GM19452 (cell line): ENCODE results near the gene MEP1A.
"Not testable (repeated sequence)": the region's sequence is repeated elsewhere in the genome, so short reads cannot be mapped to it uniquely, and the experiment has no call there.

Experiments
- ATAC-seq: cut with Tn5 transposase; IDR thresholded peaks from one replicate; pipeline ENCODE4 v1.9.1; 2021; ENCODE audit not compliant: unreplicated experiment

Gene MEP1A

GRCh38 chr6:46793138-46793537 is at the start of gene MEP1A:
MEP1A (plus strand) TSS chr6:46793389; CDS start chr6:46793399, 10 bp downstream.
- no peak for ATAC-seq

GRCh38 chr6:46743425-46744158 is 49.6 kb upstream of the MEP1A start:
- no peak for ATAC-seq

- ATAC-seq = not testable (repeated sequence)
Measured at GRCh38 chr6:46744159-46744725, 48.9 kb upstream of the MEP1A start.

- ATAC-seq = no peak
Measured at GRCh38 chr6:46745973-46746372, 47.2 kb upstream of the MEP1A start.

GRCh38 chr6:46746696-46747095 is 46.5 kb upstream of the MEP1A start, which contains the start of gene ANKRD66:
ANKRD66 (plus strand) TSS chr6:46746933; CDS start chr6:46751949, 5,016 bp downstream.
- no peak for ATAC-seq

GRCh38 chr6:46748940-46749503 is 44.2 kb upstream of the MEP1A start:
- no peak for ATAC-seq

GRCh38 chr6:46749731-46750130 is 43.5 kb upstream of the MEP1A start:
- ATAC-seq = no peak

- ATAC-seq = no peak
Measured at GRCh38 chr6:46751658-46752057, 41.5 kb upstream of the MEP1A start.

GRCh38 chr6:46755865-46756264 is 37.3 kb upstream of the MEP1A start:
- ATAC-seq = no peak

GRCh38 chr6:46756469-46757213 is 36.5 kb upstream of the MEP1A start:
- ATAC-seq = no peak

- ATAC-seq = no peak
Measured at GRCh38 chr6:46757214-46757596, 36.0 kb upstream of the MEP1A start.

GRCh38 chr6:46758960-46759753 is 34.0 kb upstream of the MEP1A start:
- ATAC-seq = no peak

GRCh38 chr6:46760925-46761324 is 32.3 kb upstream of the MEP1A start:
- ATAC-seq = no peak

GRCh38 chr6:46763466-46763865 is 29.7 kb upstream of the MEP1A start:
- no peak for ATAC-seq

GRCh38 chr6:46764280-46764679 is 28.9 kb upstream of the MEP1A start:
- not testable (repeated sequence) for ATAC-seq

- ATAC-seq = no peak
Measured at GRCh38 chr6:46764961-46765360, 28.2 kb upstream of the MEP1A start.

- no peak for ATAC-seq
Measured at GRCh38 chr6:46772016-46772415, 21.2 kb upstream of the MEP1A start.

- ATAC-seq = no peak
Measured at GRCh38 chr6:46772762-46773161, 20.4 kb upstream of the MEP1A start.

- no peak for ATAC-seq
Measured at GRCh38 chr6:46773201-46773855, 19.9 kb upstream of the MEP1A start.

GRCh38 chr6:46774736-46775135 is 18.5 kb upstream of the MEP1A start:
- not testable (repeated sequence) for ATAC-seq
